Fibroblast of lung (primary cell): ENCODE results near the gene CAMTA1. TPM values are rescaled to one million over a fixed set of nuclear protein-coding genes. Genes with fewer than 3 reads are reported as not detected.

Experiments
- DNase-seq, 2 donors: peaks; one replicate each; pipeline versions ENCODE4 v3.0.0 to v3.0.0-alpha.2; 2010; ENCODE audit warnings: low read depth in 2 of 2
- H2AFZ ChIP-seq: 2 replicates; pipeline ENCODE4 v1.5.1; 2012; ENCODE audit warnings: low read length, control low read depth, inconsistent platforms
- H3K27ac ChIP-seq: 2 replicates; pipeline ENCODE4 v1.5.1; 2011; ENCODE audit warnings: low read length, control low read depth; ENCODE audit not compliant: insufficient read depth
- H3K27me3 ChIP-seq: 2 replicates; pipeline ENCODE4 v1.5.1; 2011; ENCODE audit warnings: mild to moderate bottlenecking, low read length; ENCODE audit not compliant: control insufficient read depth, insufficient read depth
- H3K36me3 ChIP-seq: 2 replicates; pipeline ENCODE4 v1.5.1; 2011; ENCODE audit warnings: low read length; ENCODE audit not compliant: control insufficient read depth, insufficient read depth
- H3K4me1 ChIP-seq: 2 replicates; pipeline ENCODE4 v1.5.1; 2011; ENCODE audit warnings: low read length; ENCODE audit not compliant: control insufficient read depth, insufficient read depth; ENCODE audit errors: extremely low read depth
- H3K4me2 ChIP-seq: 2 replicates; pipeline ENCODE4 v1.5.1; 2011; ENCODE audit warnings: low read length, control low read depth; ENCODE audit not compliant: insufficient read depth; ENCODE audit errors: extremely low read depth
- H3K4me3 ChIP-seq, 4 experiments: fragments of 200-600 bp in 1 of 4; sonication (generic) in 1 of 4; replicated peaks in 1 of 4; 2 replicates each; pipeline ENCODE4 v1.5.1; 2011 to 2016; ENCODE audit warnings: low read length in 4 of 4, low read depth in 3 of 4, mild to moderate bottlenecking in 3 of 4, control low read depth in 2 of 4, inconsistent platforms in 1 of 4, mixed read lengths in 1 of 4; ENCODE audit not compliant: insufficient read depth in 1 of 4; ENCODE audit errors: control extremely low read depth in 1 of 4
- H3K79me2 ChIP-seq: 2 replicates; pipeline ENCODE4 v1.5.1; 2012; ENCODE audit warnings: mild to moderate bottlenecking, low read length, inconsistent platforms; ENCODE audit not compliant: control insufficient read depth, insufficient read depth
- H3K9ac ChIP-seq: 2 replicates; pipeline ENCODE4 v1.5.1; 2011; ENCODE audit warnings: mild to moderate bottlenecking, low read length, control low read depth; ENCODE audit not compliant: insufficient read depth
- H3K9me3 ChIP-seq: 2 replicates; pipeline ENCODE4 v1.5.1; 2012; ENCODE audit warnings: low read depth, low read length; ENCODE audit not compliant: control insufficient read depth, insufficient read depth
- H4K20me1 ChIP-seq: 2 replicates; pipeline ENCODE4 v1.5.1; 2011; ENCODE audit warnings: low read length; ENCODE audit not compliant: control insufficient read depth, insufficient read depth; ENCODE audit errors: extremely low read depth
- CTCF ChIP-seq, 2 donors: IDR thresholded peaks in 1 of 2; conservative IDR thresholded peaks in 1 of 2; 1 replicate in 1 of 2; 2 replicates in 1 of 2; pipeline ENCODE4 v1.5.1; 2011 to 2012; ENCODE audit warnings: low read length in 2 of 2, control low read depth in 1 of 2, inconsistent platforms in 1 of 2, low read depth in 1 of 2, mild to moderate bottlenecking in 1 of 2
- EZH2 ChIP-seq: IDR thresholded peaks from 2 replicates; pipeline ENCODE4 v1.5.1; 2012; ENCODE audit warnings: low read length, control low read depth, mild to moderate bottlenecking; ENCODE audit errors: missing control alignments
- polyA plus RNA-seq, 2 donors: library from polyadenylated mRNA; depleted of rRNA in 1 of 2; stranded (reverse) in 1 of 2; unstranded in 1 of 2; fragments of >200 nt; gene quantifications; 2 replicates each; pipeline ENCODE4 v1.2.1, GENCODE V29; 2011 to 2012; ENCODE audit warnings: missing spikeins in 1 of 2
- total RNA-seq: library from RNA; depleted of rRNA; stranded (reverse); fragments of >200 nt; gene quantifications from 2 replicates; pipeline ENCODE4 v1.2.1, GENCODE V29; 2014

CAMTA1 gene
- total and polyA plus RNA-seq, 2 donors (not counting 1 experiment from before 2014, with no cell fraction given), result 47.6 to 86.0 TPM

- H3K4me1 ChIP-seq, result no peaks in the 10 kb centered on the region
- H3K27me3 ChIP-seq, result no peaks in the 10 kb centered on the region
- H3K4me2 ChIP-seq, result no peak overlapping the region
- no peaks in the 10 kb centered on the region for H3K79me2 ChIP-seq
- TF ChIP-seq CTCF (conservative IDR thresholded peaks at IDR 0.05 in 1 of 2, IDR thresholded peaks at IDR 0.05 in 1 of 2; ENCODE audit: low read depth in 1 of 2, low read length in 2 of 2) (no peak), EZH2 (no peak)
- H3K36me3 ChIP-seq, result no peaks in the 10 kb centered on the region
- H4K20me1 ChIP-seq, result no peaks in the 10 kb centered on the region
- no peak overlapping the region for H3K27ac ChIP-seq
- H3K9me3 ChIP-seq, result no peaks in the 10 kb centered on the region
- H2AFZ ChIP-seq, result no peak overlapping the region
- H3K4me3 ChIP-seq, result no peak overlapping the region
- DNase-seq, result no peak
- no peak overlapping the region for H3K9ac ChIP-seq
Measured at GRCh38 chr1:7352364-7352763, 567.1 kb downstream of the CAMTA1 start.

DNA sequence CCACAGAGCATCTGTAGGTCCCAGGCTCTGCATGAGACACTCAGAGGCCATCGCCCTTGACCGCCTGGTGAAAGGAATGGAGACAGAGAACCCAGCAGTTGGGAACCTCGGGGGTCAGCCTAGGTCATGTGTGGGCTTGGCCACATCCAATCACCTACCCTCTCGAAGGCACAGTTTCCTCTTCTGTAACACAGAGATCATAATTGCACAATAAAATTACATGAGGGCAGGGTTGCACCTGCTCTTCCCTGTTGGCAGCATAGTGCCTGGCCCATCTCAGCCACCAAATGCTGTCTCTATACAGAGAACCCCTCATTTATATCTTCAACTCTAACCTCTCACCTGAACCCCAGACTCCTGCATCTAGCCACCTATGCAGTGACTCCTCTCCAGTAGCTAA, 567.7 kb downstream of the CAMTA1 start:
- Histone ChIP-seq H3K36me3 (no peaks in the 10 kb centered on the region), H3K27ac (no peak overlapping the region), H3K4me3 (no peak overlapping the region), H3K79me2 (no peaks in the 10 kb centered on the region), H2AFZ (no peak overlapping the region), H3K9me3 (no peaks in the 10 kb centered on the region), H3K27me3 (no peaks in the 10 kb centered on the region), H3K4me2 (no peak overlapping the region), H3K9ac (no peak overlapping the region), H4K20me1 (no peaks in the 10 kb centered on the region), H3K4me1 (no peaks in the 10 kb centered on the region)
- TF ChIP-seq CTCF (conservative IDR thresholded peaks at IDR 0.05 in 1 of 2, IDR thresholded peaks at IDR 0.05 in 1 of 2; ENCODE audit: low read depth in 1 of 2, low read length in 2 of 2) (no peak), EZH2 (no peak)
- DNase-seq, result no peak

GRCh38 chr1:7355646-7356045, 570.4 kb downstream of the CAMTA1 start:
- no peaks in the 10 kb centered on the region for H3K4me1 ChIP-seq
- H3K27me3 ChIP-seq, result peaks cover 2% of the 10 kb centered on the region
- H3K79me2 ChIP-seq, result no peaks in the 10 kb centered on the region
- H3K27ac ChIP-seq, result no peak overlapping the region
- no peaks in the 10 kb centered on the region for H4K20me1 ChIP-seq
- no peak for TF ChIP-seq EZH2
- no peak for TF ChIP-seq CTCF (conservative IDR thresholded peaks at IDR 0.05 in 1 of 2, IDR thresholded peaks at IDR 0.05 in 1 of 2; ENCODE audit: low read depth in 1 of 2, low read length in 2 of 2)
- H3K4me2 ChIP-seq, result no peak overlapping the region
- H3K4me3 ChIP-seq, result no peak overlapping the region
- no peak for DNase-seq
- no peaks in the 10 kb centered on the region for H3K9me3 ChIP-seq
- no peak overlapping the region for H3K9ac ChIP-seq
- no peak overlapping the region for H2AFZ ChIP-seq
- H3K36me3 ChIP-seq, result no peaks in the 10 kb centered on the region
